DND-41 (cell line): ENCODE data around the gene CUBN.

Experiments used
- ATAC-seq: fragments of 200-7000 bp; cut with Tn5 transposase; 3 replicates; pipeline ENCODE4 v1.9.1; 2021; ENCODE audit warnings: low read depth; ENCODE audit not compliant: insufficient read depth
- DNase-seq: peaks from one replicate; pipeline ENCODE4 v3.0.0-alpha.2; 2020
- H2AFZ ChIP-seq: 2 replicates; pipeline ENCODE4 v1.6.0; 2012; ENCODE audit warnings: low read depth, low read length
- H3K27ac ChIP-seq: 2 replicates; pipeline ENCODE4 v1.5.1; 2012; ENCODE audit warnings: low read length, inconsistent platforms
- H3K27me3 ChIP-seq: fragments of 200-600 bp; sonication (generic); 2 replicates; pipeline ENCODE4 v1.6.0; 2012; ENCODE audit warnings: low read length, mild to moderate bottlenecking, inconsistent platforms; ENCODE audit not compliant: insufficient read depth, poor library complexity
- H3K36me3 ChIP-seq: 2 replicates; pipeline ENCODE4 v1.5.1; 2012; ENCODE audit warnings: low read length, inconsistent platforms; ENCODE audit not compliant: insufficient read depth
- H3K4me1 ChIP-seq: 2 replicates; pipeline ENCODE4 v1.5.1; 2012; ENCODE audit warnings: mild to moderate bottlenecking, low read length; ENCODE audit not compliant: insufficient read depth
- H3K4me2 ChIP-seq: 2 replicates; pipeline ENCODE4 v1.6.0; 2012; ENCODE audit warnings: mild to moderate bottlenecking, moderate library complexity, low read length, inconsistent platforms; ENCODE audit not compliant: insufficient read depth
- H3K4me3 ChIP-seq, 2 experiments: fragments of 200-600 bp in 1 of 2; shearing (Covaris generic) in 1 of 2; 2 replicates each; pipeline ENCODE4 v1.5.1; 2012 to 2016; ENCODE audit warnings: inconsistent platforms in 2 of 2, low read length in 2 of 2, mild to moderate bottlenecking in 2 of 2, low read depth in 1 of 2, moderate library complexity in 1 of 2
- H3K79me2 ChIP-seq: 2 replicates; pipeline ENCODE4 v1.6.0; 2012; ENCODE audit warnings: low read length, inconsistent platforms; ENCODE audit not compliant: insufficient read depth
- H3K9ac ChIP-seq: 2 replicates; pipeline ENCODE4 v1.6.0; 2012; ENCODE audit warnings: low read depth, mild to moderate bottlenecking, inconsistent platforms, low read length, moderate library complexity
- H3K9me3 ChIP-seq: 2 replicates; pipeline ENCODE4 v1.5.1; 2012; ENCODE audit warnings: low read length, moderate library complexity, mild to moderate bottlenecking, inconsistent platforms; ENCODE audit not compliant: insufficient read depth, severe bottlenecking
- H4K20me1 ChIP-seq: 2 replicates; pipeline ENCODE4 v1.6.0; 2012; ENCODE audit warnings: low read length; ENCODE audit not compliant: insufficient read depth
- EZH2 ChIP-seq: IDR thresholded peaks from 3 replicates; pipeline ENCODE4 v1.6.1; 2012; ENCODE audit warnings: borderline replicate concordance, low read depth, mild to moderate bottlenecking, moderate library complexity, low read length, inconsistent platforms; ENCODE audit not compliant: severe bottlenecking
- TF ChIP-seq, protein P1 (sequence below): IDR thresholded peaks from 2 replicates; pipeline ENCODE4 v1.5.1; 2012; ENCODE audit warnings: borderline replicate concordance, low read length, moderate library complexity, mild to moderate bottlenecking; ENCODE audit not compliant: poor library complexity, severe bottlenecking; ENCODE audit errors: extremely low read depth

Gene CUBN

GRCh38 chr10:17134737-17135260, 5.2 kb upstream of the CUBN start:
- Histone ChIP-seq H3K36me3 (no peaks in the 10 kb centered on the region), H3K79me2 (no peaks in the 10 kb centered on the region), H3K27me3 (no peaks in the 10 kb centered on the region), H3K27ac (no peak overlapping the region), H3K9me3 (no peaks in the 10 kb centered on the region), H2AFZ (no peak overlapping the region), H4K20me1 (no peaks in the 10 kb centered on the region), H3K4me1 (no peaks in the 10 kb centered on the region), H3K4me2 (no peak overlapping the region), H3K9ac (no peak overlapping the region), H3K4me3 (no peak overlapping the region)
- DNase-seq (no peak), ATAC-seq (no peak)
- TF ChIP-seq EZH2, result no peak
- TF ChIP-seq, protein P1, sequence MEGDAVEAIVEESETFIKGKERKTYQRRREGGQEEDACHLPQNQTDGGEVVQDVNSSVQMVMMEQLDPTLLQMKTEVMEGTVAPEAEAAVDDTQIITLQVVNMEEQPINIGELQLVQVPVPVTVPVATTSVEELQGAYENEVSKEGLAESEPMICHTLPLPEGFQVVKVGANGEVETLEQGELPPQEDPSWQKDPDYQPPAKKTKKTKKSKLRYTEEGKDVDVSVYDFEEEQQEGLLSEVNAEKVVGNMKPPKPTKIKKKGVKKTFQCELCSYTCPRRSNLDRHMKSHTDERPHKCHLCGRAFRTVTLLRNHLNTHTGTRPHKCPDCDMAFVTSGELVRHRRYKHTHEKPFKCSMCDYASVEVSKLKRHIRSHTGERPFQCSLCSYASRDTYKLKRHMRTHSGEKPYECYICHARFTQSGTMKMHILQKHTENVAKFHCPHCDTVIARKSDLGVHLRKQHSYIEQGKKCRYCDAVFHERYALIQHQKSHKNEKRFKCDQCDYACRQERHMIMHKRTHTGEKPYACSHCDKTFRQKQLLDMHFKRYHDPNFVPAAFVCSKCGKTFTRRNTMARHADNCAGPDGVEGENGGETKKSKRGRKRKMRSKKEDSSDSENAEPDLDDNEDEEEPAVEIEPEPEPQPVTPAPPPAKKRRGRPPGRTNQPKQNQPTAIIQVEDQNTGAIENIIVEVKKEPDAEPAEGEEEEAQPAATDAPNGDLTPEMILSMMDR, result no peak

GRCh38 chr10:17134282-17134681, 4.7 kb upstream of the CUBN start:
- H3K36me3 ChIP-seq, result no peaks in the 10 kb centered on the region
- no peak for ATAC-seq
- H3K4me1 ChIP-seq, result no peaks in the 10 kb centered on the region
- no peak overlapping the region for H3K4me2 ChIP-seq
- H2AFZ ChIP-seq, result no peak overlapping the region
- H3K9me3 ChIP-seq, result no peaks in the 10 kb centered on the region
- H3K4me3 ChIP-seq, result no peak overlapping the region
- no peaks in the 10 kb centered on the region for H3K27me3 ChIP-seq
- H3K79me2 ChIP-seq, result no peaks in the 10 kb centered on the region
- H4K20me1 ChIP-seq, result no peaks in the 10 kb centered on the region
- TF ChIP-seq, protein P1, result no peak
- no peak for TF ChIP-seq EZH2
- H3K9ac ChIP-seq, result no peak overlapping the region
- no peak overlapping the region for H3K27ac ChIP-seq
- DNase-seq, result no peak

DNA sequence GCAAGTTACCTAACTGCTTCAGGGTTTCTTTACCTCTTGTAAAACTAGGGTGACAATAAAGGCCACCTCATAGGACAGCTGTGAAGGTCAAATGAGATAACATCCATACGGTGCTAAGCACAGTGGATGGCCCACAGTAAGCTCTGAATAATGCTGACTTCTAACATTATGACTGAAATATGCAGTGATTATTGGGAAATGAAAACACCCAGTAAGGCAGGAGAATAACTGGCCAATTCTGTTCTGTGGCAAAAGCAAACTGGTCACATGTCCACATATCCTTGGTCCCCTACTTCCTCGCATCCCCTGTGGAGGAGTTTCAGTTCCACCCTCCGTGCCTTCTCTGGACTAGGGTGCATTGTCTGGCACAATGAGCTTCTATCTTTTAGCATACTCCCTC, 1.4 kb downstream of the CUBN start:
- DNase-seq, result no peak
- Histone ChIP-seq H3K4me2 (no peak overlapping the region), H3K27ac (no peak overlapping the region), H3K79me2 (no peaks in the 10 kb centered on the region), H3K4me1 (no peaks in the 10 kb centered on the region), H2AFZ (no peak overlapping the region), H4K20me1 (no peaks in the 10 kb centered on the region), H3K9ac (no peak overlapping the region), H3K36me3 (no peaks in the 10 kb centered on the region), H3K27me3 (no peaks in the 10 kb centered on the region), H3K9me3 (no peaks in the 10 kb centered on the region), H3K4me3 (no peak overlapping the region)
- no peak for ATAC-seq
- no peak for TF ChIP-seq EZH2
- TF ChIP-seq, protein P1, result no peak

DNA sequence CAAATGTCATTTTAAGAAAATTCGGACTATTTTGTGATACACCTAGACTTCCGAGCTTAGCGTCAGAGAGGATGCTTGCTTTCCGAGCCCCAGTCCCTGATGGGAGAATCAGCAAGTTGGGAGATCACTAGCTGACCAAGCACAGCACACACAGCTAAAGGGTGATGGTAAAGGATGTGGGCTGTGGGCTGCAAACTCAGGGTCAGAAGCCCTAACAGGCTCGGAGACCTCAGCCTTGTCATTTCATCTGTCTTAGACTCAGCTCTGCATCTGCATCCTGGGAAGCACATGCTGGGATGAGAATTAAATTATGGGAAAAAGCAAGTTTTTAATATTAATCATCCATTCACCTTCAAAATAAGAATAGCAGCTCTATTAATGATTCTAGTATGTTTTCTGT, 3.3 kb downstream of the CUBN start:
- no peaks in the 10 kb centered on the region for H3K4me1 ChIP-seq
- no peaks in the 10 kb centered on the region for H3K9me3 ChIP-seq
- H2AFZ ChIP-seq, result no peak overlapping the region
- no peak for ATAC-seq
- H3K27ac ChIP-seq, result no peak overlapping the region
- no peaks in the 10 kb centered on the region for H3K79me2 ChIP-seq
- DNase-seq, result no peak
- no peak overlapping the region for H3K9ac ChIP-seq
- no peaks in the 10 kb centered on the region for H3K36me3 ChIP-seq
- no peaks in the 10 kb centered on the region for H3K27me3 ChIP-seq
- H3K4me2 ChIP-seq, result no peak overlapping the region
- no peaks in the 10 kb centered on the region for H4K20me1 ChIP-seq
- TF ChIP-seq EZH2, result no peak
- TF ChIP-seq, protein P1, result no peak
- H3K4me3 ChIP-seq, result no peak overlapping the region
